HT-29 (cell line): ENCODE measurements around the gene FBN3. TPM values are rescaled to one million over a fixed set of nuclear protein-coding genes. Genes with fewer than 3 reads are reported as not detected.

Experiments
- DNase-seq: peaks from one replicate; pipeline ENCODE4 v3.0.0-alpha.2; 2015; ENCODE audit warnings: low spot score
- total RNA-seq: library from RNA; depleted of rRNA; stranded (reverse); fragments of >200 nt; shearing (Covaris generic); gene quantifications from 2 replicates; pipeline ENCODE4 v1.2.3, GENCODE V29; 2014

FBN3 gene
- total RNA-seq, 1 experiment from 2014 or later, result not detected

GRCh38 chr19:8148410-8149260, 757 bp downstream of the FBN3 start:
- no peak for DNase-seq

GRCh38 chr19:8148088-8148409, 1.3 kb downstream of the FBN3 start:
- DNase-seq, result no peak

- no peak for DNase-seq
Measured at GRCh38 chr19:8147582-8147978, 1.8 kb downstream of the FBN3 start.

- DNase-seq, result no peak
Measured at GRCh38 chr19:8146877-8147581, 2.4 kb downstream of the FBN3 start.

GRCh38 chr19:8144273-8144995, 5.0 kb downstream of the FBN3 start:
- no peak for DNase-seq

GRCh38 chr19:8143041-8143440, 6.4 kb downstream of the FBN3 start:
- no peak for DNase-seq

- DNase-seq, result no peak
Measured at GRCh38 chr19:8142513-8142900, 6.9 kb downstream of the FBN3 start.

- DNase-seq, result no peak
Measured at GRCh38 chr19:8141726-8142512, 7.5 kb downstream of the FBN3 start.

- DNase-seq, result no peak
Measured at GRCh38 chr19:8138201-8138600, 11.2 kb downstream of the FBN3 start.

GRCh38 chr19:8137425-8137824, 12.0 kb downstream of the FBN3 start:
- DNase-seq, result no peak

- DNase-seq, result no peak
Measured at GRCh38 chr19:8135946-8136618, 13.3 kb downstream of the FBN3 start.

- no peak for DNase-seq
Measured at GRCh38 chr19:8132858-8133458, 16.4 kb downstream of the FBN3 start.

GRCh38 chr19:8131517-8131916, 17.9 kb downstream of the FBN3 start:
- no peak for DNase-seq

GRCh38 chr19:8129061-8129618, 20.3 kb downstream of the FBN3 start:
- DNase-seq, result no peak

GRCh38 chr19:8128551-8128950, 20.8 kb downstream of the FBN3 start:
- no peak for DNase-seq

GRCh38 chr19:8127311-8127710, 22.1 kb downstream of the FBN3 start:
- no peak for DNase-seq

- no peak for DNase-seq
Measured at GRCh38 chr19:8126511-8126910, 22.9 kb downstream of the FBN3 start.

GRCh38 chr19:8126008-8126407, 23.4 kb downstream of the FBN3 start:
- DNase-seq, result no peak

- no peak for DNase-seq
Measured at GRCh38 chr19:8123683-8124082, 25.7 kb downstream of the FBN3 start.
